ES-I3 (cell line): ENCODE results near the gene DMXL1.

Source experiments
- H3K36me3 ChIP-seq: 2 replicates; pipeline ENCODE4 v1.6.1; 2013; ENCODE audit warnings: mild to moderate bottlenecking, low read length, control low read depth, moderate library complexity; ENCODE audit not compliant: insufficient read depth
- H3K4me1 ChIP-seq: 2 replicates; pipeline ENCODE4 v1.6.1; 2013; ENCODE audit warnings: mild to moderate bottlenecking, control low read depth, low read length; ENCODE audit not compliant: insufficient read depth
- H3K9ac ChIP-seq: 2 replicates; pipeline ENCODE4 v1.6.1; 2013; ENCODE audit warnings: low read depth, mild to moderate bottlenecking, low read length, moderate library complexity
- H3K9me3 ChIP-seq: 2 replicates; pipeline ENCODE4 v1.6.1; 2013; ENCODE audit warnings: mild to moderate bottlenecking, low read length, moderate library complexity; ENCODE audit not compliant: control insufficient read depth, insufficient read depth

Gene DMXL1

DNA sequence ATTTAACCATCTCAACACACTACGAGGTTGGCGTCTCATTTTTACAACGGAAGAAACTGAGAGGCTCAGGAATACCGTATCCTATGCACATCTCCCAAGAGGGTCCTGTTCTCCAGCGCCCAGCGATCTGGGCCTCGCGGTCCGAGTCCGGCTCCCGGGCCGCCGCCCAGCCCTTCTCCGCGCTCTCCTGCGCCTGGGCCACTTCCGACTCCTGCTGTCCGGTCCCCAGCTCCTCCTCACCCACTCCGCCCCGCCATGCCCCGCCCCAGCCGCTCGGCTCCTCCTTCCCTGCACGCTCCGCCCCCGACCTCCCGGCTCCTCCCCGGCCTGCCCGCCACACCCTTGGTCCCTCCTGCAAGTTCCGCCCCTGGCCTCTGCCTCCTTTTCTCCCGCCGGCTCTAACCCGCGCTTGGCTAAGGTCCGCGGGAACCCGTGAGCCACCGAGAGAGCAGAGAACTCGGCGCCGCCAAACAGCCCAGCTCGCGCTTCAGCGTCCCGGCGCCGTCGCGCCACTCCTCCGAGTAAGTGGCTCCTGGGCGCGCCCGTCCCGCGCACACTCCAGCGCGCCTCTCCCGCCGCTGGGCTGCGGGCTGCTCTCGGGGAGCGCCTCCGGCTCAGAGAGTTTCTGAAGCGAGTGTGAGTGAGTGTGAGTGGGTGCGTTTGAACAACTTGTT is 197.6 kb downstream of the DMXL1 start:
- Histone ChIP-seq H3K9ac (peak overlapping the region; percentile 76), H3K36me3 (no peaks in the 10 kb centered on the region), H3K4me1 (peaks cover 7% of the 10 kb centered on the region), H3K9me3 (no peaks in the 10 kb centered on the region; the same call in 1 of the 2 replicates)

DNA sequence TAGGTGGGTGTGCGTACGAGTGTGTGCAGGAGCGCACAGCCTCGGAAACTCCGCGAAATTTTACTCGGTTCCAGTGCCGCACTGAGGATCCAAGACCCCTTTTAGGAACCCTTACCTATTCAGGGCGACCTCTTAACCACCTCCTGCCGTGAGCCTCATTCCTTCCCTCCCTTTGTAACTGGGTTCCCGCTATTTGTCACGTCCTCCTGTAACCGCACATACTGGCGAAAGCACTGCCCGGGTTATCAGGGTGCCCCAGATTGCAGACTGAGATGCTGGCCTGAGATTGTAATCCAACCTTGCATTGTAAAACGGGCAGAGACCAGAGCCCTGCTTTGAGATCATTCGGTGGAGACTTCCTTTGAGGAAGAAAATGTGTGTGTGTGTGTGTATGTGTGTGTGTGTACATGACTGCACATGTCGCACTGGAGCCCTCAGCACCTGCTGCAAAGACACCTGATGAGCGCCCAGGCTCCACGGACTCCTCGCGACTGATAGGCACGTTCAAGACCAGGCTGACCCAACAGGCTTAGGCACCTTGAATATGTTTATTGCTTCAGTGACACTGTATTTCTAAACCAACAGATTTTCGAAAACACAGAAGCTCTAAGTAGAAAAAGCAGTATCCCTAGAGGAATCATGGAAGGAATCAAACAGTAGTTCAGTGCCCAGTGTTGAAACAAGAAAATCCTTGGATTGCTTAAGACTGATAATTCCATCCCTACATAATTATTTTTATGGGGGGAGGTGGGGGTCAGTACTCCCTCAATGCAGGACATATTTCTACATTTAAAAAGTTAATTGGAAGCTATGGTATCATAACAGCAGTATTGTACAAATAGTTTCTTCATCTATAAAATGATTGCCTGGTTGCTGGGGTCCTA is 198.4 kb downstream of the DMXL1 start:
- no peaks in the 10 kb centered on the region for H3K9me3 ChIP-seq
- peak overlapping the region; percentile 76 for H3K9ac ChIP-seq
- H3K4me1 ChIP-seq: peaks cover 15% of the 10 kb centered on the region
- H3K36me3 ChIP-seq: no peaks in the 10 kb centered on the region

DNA sequence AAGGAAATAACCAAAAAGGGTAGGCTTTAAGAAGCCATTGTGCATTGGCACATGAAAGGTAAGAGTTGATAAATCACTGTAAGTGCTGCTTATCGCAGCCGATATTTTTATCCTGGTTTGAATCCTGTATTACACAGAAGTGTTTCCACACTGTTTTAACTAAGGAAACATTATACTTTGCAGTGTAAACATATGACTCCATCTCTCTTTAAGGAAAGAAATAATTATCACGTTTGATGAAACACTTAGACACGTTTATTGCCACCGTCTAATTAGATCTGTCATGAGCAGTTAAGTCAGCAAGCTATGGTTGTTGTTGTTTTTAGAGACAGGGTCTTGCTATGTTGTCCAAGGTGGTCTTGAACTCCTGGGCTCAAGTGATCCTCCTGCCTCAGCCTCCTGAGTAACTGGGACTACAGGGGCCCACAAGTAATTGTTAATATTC is 199.3 kb downstream of the DMXL1 start:
- Histone ChIP-seq H3K9me3 (no peaks in the 10 kb centered on the region), H3K36me3 (no peaks in the 10 kb centered on the region), H3K4me1 (peaks cover 22% of the 10 kb centered on the region), H3K9ac (no peak overlapping the region)

DNA sequence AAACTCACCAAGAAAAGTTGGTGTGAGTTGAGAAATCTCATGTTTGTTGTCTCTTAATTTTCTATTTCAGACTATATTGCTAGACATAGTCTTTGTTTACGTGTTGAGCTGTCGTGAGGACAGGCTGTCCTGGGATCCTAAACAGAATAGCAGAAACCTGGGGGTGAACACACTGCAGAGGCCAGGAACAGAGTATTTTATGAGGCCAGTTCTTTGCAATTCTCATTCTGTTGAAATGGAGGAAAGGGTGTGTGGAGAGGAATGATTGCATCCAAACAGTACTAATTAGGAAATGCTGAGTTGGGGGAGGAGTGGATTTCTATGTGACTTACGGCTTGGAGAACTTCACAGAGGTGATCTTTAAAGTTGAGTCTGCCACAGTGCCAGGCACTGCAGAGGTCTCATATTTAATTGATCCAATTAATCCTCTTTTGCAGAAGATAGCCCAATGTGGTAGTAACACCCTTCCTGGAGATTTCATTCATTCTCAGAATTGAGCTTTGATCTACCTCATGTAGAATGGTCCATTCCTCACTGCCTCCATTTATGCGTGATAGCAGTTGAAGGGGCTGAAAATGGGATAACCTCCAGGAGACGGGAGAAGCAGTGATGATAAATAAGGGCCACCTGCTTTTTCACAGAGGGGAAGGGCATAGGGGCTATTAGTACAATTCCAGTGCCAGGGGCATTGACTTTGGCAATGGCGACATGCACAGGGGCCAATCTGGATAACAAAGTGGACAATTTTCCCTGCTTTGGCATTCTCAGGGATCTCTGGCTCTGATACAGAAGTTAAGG is 200.3 kb downstream of the DMXL1 start:
- H3K9ac ChIP-seq: no peak overlapping the region
- H3K36me3 ChIP-seq: no peaks in the 10 kb centered on the region
- H3K4me1 ChIP-seq: peaks cover 27% of the 10 kb centered on the region

GRCh38 chr5:119271758-119272730 is 201.2 kb downstream of the DMXL1 start:
- no peaks in the 10 kb centered on the region for H3K36me3 ChIP-seq
- H3K9ac ChIP-seq: no peak overlapping the region
- peaks cover 27% of the 10 kb centered on the region for H3K4me1 ChIP-seq
- H3K9me3 ChIP-seq: no peaks in the 10 kb centered on the region

More for the DNA sequence above, 200.3 kb downstream of the DMXL1 start:
- no peaks in the 10 kb centered on the region for H3K9me3 ChIP-seq

DNA sequence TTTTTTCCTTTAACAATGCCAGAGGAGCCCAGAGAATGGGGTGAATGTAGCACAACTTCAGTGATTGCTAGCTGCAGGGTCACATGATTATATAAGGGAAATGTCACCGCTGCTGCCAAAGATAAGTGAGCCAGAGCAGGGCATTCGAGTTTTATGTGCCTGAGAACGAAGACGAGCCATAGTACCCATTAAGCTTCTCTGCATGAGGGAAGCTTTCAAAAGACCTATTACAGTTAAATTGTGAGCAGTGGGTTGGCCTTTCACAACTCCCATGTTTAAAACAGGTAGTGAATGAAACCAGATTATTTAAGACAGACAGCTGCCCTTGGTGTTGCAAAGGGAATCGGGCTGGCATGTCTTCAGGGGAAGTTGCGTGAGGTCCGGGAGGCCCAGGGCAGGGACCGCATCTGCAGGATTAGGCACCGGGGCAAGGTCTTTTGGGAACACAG is 202.5 kb downstream of the DMXL1 start:
- Histone ChIP-seq H3K4me1 (peaks cover 31% of the 10 kb centered on the region), H3K9ac (no peak overlapping the region), H3K9me3 (no peaks in the 10 kb centered on the region), H3K36me3 (no peaks in the 10 kb centered on the region)

GRCh38 chr5:119274030-119274766 is 203.3 kb downstream of the DMXL1 start:
- Histone ChIP-seq H3K4me1 (peaks cover 31% of the 10 kb centered on the region), H3K9me3 (no peaks in the 10 kb centered on the region), H3K36me3 (no peaks in the 10 kb centered on the region), H3K9ac (no peak overlapping the region)

- no peaks in the 10 kb centered on the region for H3K9me3 ChIP-seq
- H3K9ac ChIP-seq: no peak overlapping the region
- peaks cover 31% of the 10 kb centered on the region for H3K4me1 ChIP-seq
- no peaks in the 10 kb centered on the region for H3K36me3 ChIP-seq
These were observed 203.9 kb downstream of the DMXL1 start for GRCh38 chr5:119274767-119275130.

- Histone ChIP-seq H3K4me1 (peaks cover 31% of the 10 kb centered on the region), H3K36me3 (no peaks in the 10 kb centered on the region), H3K9me3 (no peaks in the 10 kb centered on the region), H3K9ac (no peak overlapping the region)
These were observed 204.3 kb downstream of the DMXL1 start for GRCh38 chr5:119275146-119275545.

- Histone ChIP-seq H3K36me3 (no peaks in the 10 kb centered on the region), H3K4me1 (peaks cover 31% of the 10 kb centered on the region), H3K9me3 (no peaks in the 10 kb centered on the region), H3K9ac (no peak overlapping the region)
These were observed 204.8 kb downstream of the DMXL1 start for GRCh38 chr5:119275601-119276173.

DNA sequence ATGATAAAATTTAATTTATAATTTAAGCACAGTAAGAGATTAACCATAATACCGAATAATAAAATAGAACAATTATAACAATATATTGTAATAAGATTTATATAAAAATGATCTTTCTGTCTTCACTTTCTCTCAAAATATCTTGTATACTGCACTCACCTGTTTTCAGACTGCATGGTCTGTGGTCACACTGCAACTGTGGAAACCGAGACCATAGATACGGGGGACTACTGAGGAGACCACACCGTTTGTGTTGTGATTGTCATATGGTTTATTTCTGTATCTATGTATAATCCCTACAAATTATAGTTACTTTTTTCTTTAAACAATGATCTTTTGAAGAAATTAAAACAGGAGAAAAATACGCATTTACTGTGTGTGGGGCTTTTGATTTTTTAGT is 206.1 kb downstream of the DMXL1 start:
- Histone ChIP-seq H3K9ac (no peak overlapping the region), H3K36me3 (no peaks in the 10 kb centered on the region), H3K9me3 (no peaks in the 10 kb centered on the region), H3K4me1 (peaks cover 31% of the 10 kb centered on the region)

- Histone ChIP-seq H3K9ac (no peak overlapping the region), H3K4me1 (peaks cover 18% of the 10 kb centered on the region), H3K9me3 (no peaks in the 10 kb centered on the region), H3K36me3 (no peaks in the 10 kb centered on the region)
These were observed 208.2 kb downstream of the DMXL1 start for GRCh38 chr5:119279093-119279492.

GRCh38 chr5:119280380-119280779 is 209.5 kb downstream of the DMXL1 start:
- Histone ChIP-seq H3K9ac (no peak overlapping the region), H3K4me1 (peaks cover 7% of the 10 kb centered on the region; the same call in 1 of the 2 replicates), H3K36me3 (no peaks in the 10 kb centered on the region), H3K9me3 (no peaks in the 10 kb centered on the region)
